Ascending aorta (tissue), 2 donors: ENCODE results near the gene POMGNT1. TPM values are rescaled to one million over a fixed set of nuclear protein-coding genes. Genes with fewer than 3 reads are reported as not detected.

Source experiments
- DNase-seq, 2 donors: peaks; one replicate each; pipeline ENCODE4 v3.0.0-alpha.2; 2019; ENCODE audit warnings: low spot score in 2 of 2
- H3K27ac ChIP-seq, 2 donors: fragments of 200-600 bp; sonication (generic); one replicate each; pipeline ENCODE4 v1.5.1; 2016 to 2017; ENCODE audit warnings: mild to moderate bottlenecking in 1 of 2
- H3K27me3 ChIP-seq: fragments of 200-600 bp; sonication (generic); one replicate; pipeline ENCODE4 v1.5.1; 2017
- H3K36me3 ChIP-seq, 2 donors: fragments of 200-600 bp; sonication (generic); one replicate each; pipeline ENCODE4 v1.5.1; 2016
- H3K4me1 ChIP-seq, 2 donors: fragments of 200-600 bp; sonication (generic); one replicate each; pipeline ENCODE4 v1.5.1; 2016 to 2017; ENCODE audit warnings: mild to moderate bottlenecking in 1 of 2
- H3K4me3 ChIP-seq, 2 donors: fragments of 200-600 bp; sonication (generic); one replicate each; pipeline ENCODE4 v1.5.1; 2016 to 2017; ENCODE audit warnings: mild to moderate bottlenecking in 1 of 2
- H3K9me3 ChIP-seq, 2 donors: fragments of 200-600 bp; sonication (generic); one replicate each; pipeline ENCODE4 v1.5.1; 2016
- CTCF ChIP-seq, 3 experiments: fragments of 200-600 bp in 2 of 3; fragments of 450-650 bp in 1 of 3; sonication (generic) in 2 of 3; IDR thresholded peaks; one replicate each; pipeline ENCODE4 v1.5.1; 2016 to 2019; ENCODE audit warnings: antibody characterized with exemption in 3 of 3, mild to moderate bottlenecking in 1 of 3, moderate library complexity in 1 of 3
- intact Hi-C: fragments of 100-400 bp; cut with DNase I; formaldehyde crosslinking; loops from one replicate; pipeline ENCODE4 v1.15.1; 2023
- total RNA-seq: library from RNA; depleted of rRNA; stranded (reverse); fragments of >200 nt; gene quantifications from one replicate; pipeline ENCODE4 v1.1.0, GENCODE V29; 2016

POMGNT1 gene
- total RNA-seq, 1 donor from 2014 or later = 122 TPM

GRCh38 chr1:46203738-46204405, 5.6 kb upstream of the POMGNT1 start:
- no peak for DNase-seq
- Histone ChIP-seq H3K27me3 (no peaks in the 10 kb centered on the region), H3K4me3 (peak overlapping the region; percentile 83 to 87), H3K9me3 (no peaks in the 10 kb centered on the region), H3K36me3 (peaks cover 2 to 4% of the 10 kb centered on the region in 2 donors), H3K27ac (peak overlapping the region; percentile 90 to 95), H3K4me1 (peaks cover 1 to 18% of the 10 kb centered on the region in 2 donors)
- intact Hi-C loops = loop anchor here (1.0 to 2.0 kb wide), 3 partner anchors 19 to 99 kb away; partner anchors contain the start of genes LRRC41 and UQCRH
- no peak for TF ChIP-seq CTCF (IDR thresholded peaks at IDR 0.05)

- Histone ChIP-seq H3K27me3 (no peaks in the 10 kb centered on the region), H3K4me3 (peak overlapping the region; percentile 86), H3K4me1 (peaks cover 4 to 22% of the 10 kb centered on the region in 2 donors), H3K27ac (peak overlapping the region; percentile 82 to 88), H3K36me3 (peaks cover 9 to 16% of the 10 kb centered on the region in 2 donors), H3K9me3 (no peaks in the 10 kb centered on the region)
- no peak for TF ChIP-seq CTCF (IDR thresholded peaks at IDR 0.05)
- DNase-seq = no peak
- intact Hi-C loops = no loop called here
Measured at GRCh38 chr1:46199233-46199749, 1.1 kb upstream of the POMGNT1 start.

- peak overlapping the region; percentile 82 to 88 for H3K27ac ChIP-seq
- H3K36me3 ChIP-seq = peaks cover 23 to 34% of the 10 kb centered on the region in 2 donors
- no peaks in the 10 kb centered on the region for H3K9me3 ChIP-seq
- H3K4me1 ChIP-seq = peaks cover 4 to 22% of the 10 kb centered on the region in 2 donors
- H3K4me3 ChIP-seq = peak overlapping the region; percentile 86
- no peak for TF ChIP-seq CTCF (IDR thresholded peaks at IDR 0.05)
- intact Hi-C loops = no loop called here
- no peaks in the 10 kb centered on the region for H3K27me3 ChIP-seq
- no peak for DNase-seq
Measured at GRCh38 chr1:46197560-46197963, 672 bp downstream of the POMGNT1 start.

GRCh38 chr1:46196609-46197008, 1.6 kb downstream of the POMGNT1 start:
- H3K4me3 ChIP-seq = no peak overlapping the region
- intact Hi-C loops = no loop called here
- H3K27me3 ChIP-seq = no peaks in the 10 kb centered on the region
- no peak for DNase-seq
- H3K27ac ChIP-seq = peak overlapping the region; percentile 82 to 88
- TF ChIP-seq CTCF (IDR thresholded peaks at IDR 0.05) = no peak
- H3K9me3 ChIP-seq = no peaks in the 10 kb centered on the region
- H3K36me3 ChIP-seq = peaks cover 31 to 41% of the 10 kb centered on the region in 2 donors
- peaks cover 4 to 22% of the 10 kb centered on the region in 2 donors for H3K4me1 ChIP-seq

GRCh38 chr1:46194641-46195193, 3.5 kb downstream of the POMGNT1 start:
- Histone ChIP-seq H3K9me3 (no peaks in the 10 kb centered on the region), H3K36me3 (peaks cover 44 to 54% of the 10 kb centered on the region in 2 donors), H3K27ac (peak overlapping the region in 1 of 2 donors; percentile 23), H3K4me1 (peaks cover 4 to 22% of the 10 kb centered on the region in 2 donors), H3K4me3 (no peak overlapping the region), H3K27me3 (no peaks in the 10 kb centered on the region)
- TF ChIP-seq CTCF (IDR thresholded peaks at IDR 0.05) = no peak
- intact Hi-C loops = no loop called here
- no peak for DNase-seq
